Erythroblast (primary cell): ENCODE data around the gene KCNH1.

ENCODE experiments used
- DNase-seq, 2 experiments: peaks; one replicate each; lab custom pipeline; 2025; lab: John Stamatoyannopoulos, UW
- GATA1 ChIP-seq: IDR thresholded peaks from 2 replicates; pipeline ENCODE4 v1.6.1; 2011; ENCODE audit warnings: low read depth, mild to moderate bottlenecking, control low read depth, low read length, moderate library complexity
- POLR2A ChIP-seq: IDR thresholded peaks from 2 replicates; pipeline ENCODE4 v1.6.1; 2011; ENCODE audit warnings: mild to moderate bottlenecking, low read length

Gene KCNH1

DNA sequence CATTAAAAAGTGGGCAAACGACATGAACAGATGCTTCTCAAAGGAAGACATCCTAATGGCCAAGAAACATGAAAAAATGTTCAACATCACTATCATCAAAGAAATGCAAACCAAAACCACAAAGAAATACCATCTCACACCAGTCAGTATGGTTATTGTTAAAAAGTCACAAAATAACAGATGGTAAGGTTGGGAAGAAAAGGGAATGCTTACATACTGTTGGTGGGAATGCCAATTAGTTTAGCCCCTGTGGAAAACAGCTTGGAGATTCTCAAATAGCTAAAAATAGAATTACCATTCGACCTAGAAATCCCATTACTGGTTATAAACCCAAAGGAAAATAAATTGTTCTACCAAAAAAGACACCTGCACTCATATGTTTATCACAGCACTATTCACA, 369.4 kb downstream of the KCNH1 start:
- TF ChIP-seq POLR2A: no peak
- no peak for DNase-seq

DNA sequence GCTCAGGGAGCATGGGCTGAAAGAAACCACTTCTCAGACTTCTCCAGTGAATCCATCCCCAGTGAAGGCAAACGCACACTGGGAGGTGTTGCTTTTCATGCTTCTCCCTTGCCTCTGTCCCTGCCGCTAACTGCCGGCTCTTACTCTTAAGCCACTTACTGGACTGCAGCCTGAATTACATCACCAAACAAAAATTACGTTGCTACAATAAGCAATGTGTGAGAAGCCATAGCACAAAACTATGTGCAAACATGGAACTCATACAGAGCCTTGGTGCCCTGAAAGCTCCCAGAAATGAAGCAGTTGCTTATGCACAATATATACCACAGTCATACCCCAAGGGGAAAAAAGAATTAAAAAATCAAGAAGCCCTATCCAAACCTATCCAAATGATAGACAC, 375.2 kb downstream of the KCNH1 start:
- TF ChIP-seq GATA1: no peak
- TF ChIP-seq POLR2A: no peak
- no peak for DNase-seq

GRCh38 chr1:210758261-210758660, 375.7 kb downstream of the KCNH1 start:
- DNase-seq: no peak
- TF ChIP-seq POLR2A: no peak
- no peak for TF ChIP-seq GATA1

DNA sequence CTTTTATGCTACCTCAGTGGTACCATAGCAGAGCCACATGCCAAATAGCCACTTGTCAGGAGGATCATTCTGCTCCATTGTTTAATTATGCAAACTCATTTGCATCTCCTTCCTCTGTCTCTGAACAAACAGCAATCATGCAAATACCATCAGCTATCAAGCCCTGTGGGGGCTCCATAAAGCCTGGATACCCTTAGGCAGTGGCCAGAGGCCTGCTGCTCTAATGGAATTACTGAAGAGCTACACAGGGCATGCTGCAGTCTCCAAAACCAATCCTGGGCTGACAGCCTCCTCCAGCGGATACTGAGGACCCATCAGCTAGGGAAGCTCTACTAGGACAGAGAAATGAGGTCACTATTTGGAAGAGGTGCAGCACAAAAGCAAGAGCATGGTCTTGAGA, 376.3 kb downstream of the KCNH1 start:
- no peak for DNase-seq
- TF ChIP-seq POLR2A (no peak), GATA1 (no peak)

- no peak for DNase-seq
- TF ChIP-seq POLR2A (no peak), GATA1 (no peak)
Measured at GRCh38 chr1:210755991-210756659, 377.8 kb downstream of the KCNH1 start.

DNA sequence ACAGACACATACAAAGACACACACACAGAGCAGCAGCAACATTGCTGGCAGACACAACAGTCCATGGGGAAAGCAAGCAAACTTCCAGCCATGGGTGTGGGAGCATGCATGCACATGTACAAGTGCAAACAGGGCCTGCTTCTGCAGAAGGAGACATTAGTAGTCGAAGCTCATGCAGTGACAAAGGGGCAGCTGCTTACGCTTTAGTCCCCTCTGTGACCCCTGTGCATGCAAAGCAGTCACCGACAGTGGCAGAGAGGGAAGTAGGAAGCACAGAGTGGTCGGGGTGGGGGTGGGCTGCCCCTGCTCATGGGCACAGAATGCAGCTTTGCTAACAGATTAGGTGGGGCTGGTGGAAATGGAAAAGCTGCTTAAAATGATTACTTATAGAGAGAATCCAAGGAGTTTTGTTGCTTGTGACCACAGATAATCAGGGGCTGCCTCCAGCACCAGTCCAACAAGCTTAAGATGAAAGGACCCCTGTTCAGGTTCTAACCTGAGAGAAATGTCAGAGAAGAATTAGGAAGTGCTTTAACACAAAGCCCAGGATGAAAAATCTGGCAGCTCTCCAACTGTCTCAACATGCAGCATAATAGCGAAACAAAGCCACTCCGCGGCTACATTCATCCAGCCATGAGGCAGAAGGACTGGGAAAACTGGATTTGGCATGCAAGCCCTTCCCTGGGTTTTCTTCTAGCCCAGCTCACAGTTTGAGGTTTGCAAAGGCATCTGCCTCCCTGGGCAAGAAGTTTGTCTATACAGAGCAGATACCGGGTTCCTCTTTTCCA, 378.9 kb downstream of the KCNH1 start:
- TF ChIP-seq GATA1: no peak
- no peak for TF ChIP-seq POLR2A
- DNase-seq: no peak

- TF ChIP-seq GATA1 (no peak), POLR2A (no peak)
- DNase-seq: no peak
Measured at GRCh38 chr1:210751911-210752310, 382.0 kb downstream of the KCNH1 start.

DNA sequence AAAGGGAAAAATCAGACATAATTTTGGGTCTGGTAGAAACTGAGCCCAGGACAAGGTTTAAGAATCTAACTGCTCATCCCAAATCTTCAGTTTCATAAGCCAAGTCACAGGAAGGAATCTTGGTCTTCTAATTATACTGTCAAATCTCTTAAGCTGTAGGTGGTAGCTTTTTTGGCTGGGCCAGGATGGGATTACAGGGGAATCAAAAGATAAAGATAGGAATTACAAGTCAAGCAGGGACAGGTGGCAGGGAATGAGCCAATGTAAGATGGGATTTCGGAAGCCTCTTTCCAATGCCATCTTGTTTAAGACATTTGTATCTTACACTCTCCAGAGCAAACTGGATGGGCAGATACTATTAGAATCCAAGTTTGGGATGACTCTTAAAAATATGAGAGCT, 383.5 kb downstream of the KCNH1 start:
- DNase-seq: no peak
- no peak for TF ChIP-seq GATA1
- TF ChIP-seq POLR2A: no peak

- TF ChIP-seq GATA1: no peak
- TF ChIP-seq POLR2A: no peak
- DNase-seq: no peak
Measured at GRCh38 chr1:210748796-210749195, 385.2 kb downstream of the KCNH1 start.

- TF ChIP-seq GATA1: no peak
- no peak for TF ChIP-seq POLR2A
- no peak for DNase-seq
Measured at GRCh38 chr1:210747890-210748289, 386.1 kb downstream of the KCNH1 start.

- TF ChIP-seq POLR2A: no peak
- TF ChIP-seq GATA1: no peak
- no peak for DNase-seq
Measured at GRCh38 chr1:210747112-210747511, 386.8 kb downstream of the KCNH1 start.

DNA sequence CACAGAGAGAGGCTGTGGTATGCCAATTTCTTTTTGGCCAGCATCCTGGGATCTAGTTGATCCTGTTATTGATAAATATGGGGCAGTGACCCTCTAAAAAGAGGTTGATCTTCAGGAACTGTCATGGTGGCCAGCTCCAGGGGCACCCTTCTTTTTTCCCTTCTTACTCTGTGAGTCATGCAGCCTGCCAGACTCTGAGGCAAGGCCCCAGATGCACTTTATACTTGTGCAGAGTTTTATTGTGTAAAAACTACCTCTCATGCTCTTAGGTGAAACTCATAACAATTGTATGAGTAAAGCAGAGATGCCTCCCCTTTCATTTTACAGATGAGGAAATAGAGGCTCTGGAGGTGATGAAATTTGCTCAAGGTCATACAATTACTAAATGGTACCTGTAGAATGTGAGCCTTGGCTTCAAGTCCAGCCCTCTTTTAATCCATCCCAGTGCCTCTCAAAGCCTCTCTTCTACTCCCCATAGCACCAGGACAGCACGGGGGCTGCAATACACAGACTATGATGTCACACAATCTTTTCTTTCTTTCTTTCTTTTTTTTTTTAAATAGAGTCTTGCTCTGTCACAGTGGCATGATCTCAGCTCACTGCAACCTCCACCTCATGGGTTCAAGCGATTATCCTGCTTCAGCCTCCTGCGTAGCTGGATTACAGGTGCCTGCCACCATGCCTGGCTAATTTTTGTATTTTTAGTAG, 387.8 kb downstream of the KCNH1 start:
- DNase-seq: no peak
- TF ChIP-seq GATA1 (no peak), POLR2A (no peak)

DNA sequence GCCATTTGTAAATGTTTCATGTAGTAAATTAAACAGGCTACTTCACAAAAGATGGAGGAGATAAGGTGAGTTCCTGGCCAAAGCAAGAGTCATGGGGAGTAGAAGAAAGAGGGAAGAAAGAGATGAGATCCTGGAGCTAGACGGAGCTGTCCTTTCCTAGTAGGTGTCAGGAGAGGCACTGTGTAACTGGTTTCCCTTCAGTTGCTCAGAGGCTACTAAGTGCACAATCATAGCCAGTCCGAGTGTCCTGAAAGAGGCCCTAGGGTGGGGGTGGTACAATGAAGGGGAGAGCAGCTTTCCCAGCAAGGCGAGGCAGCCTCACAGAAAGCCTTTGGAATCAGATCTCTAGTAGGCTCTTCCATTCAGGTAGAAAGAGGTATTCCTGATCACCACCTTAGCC, 390.9 kb downstream of the KCNH1 start:
- no peak for TF ChIP-seq GATA1
- TF ChIP-seq POLR2A: no peak
- DNase-seq: no peak

DNA sequence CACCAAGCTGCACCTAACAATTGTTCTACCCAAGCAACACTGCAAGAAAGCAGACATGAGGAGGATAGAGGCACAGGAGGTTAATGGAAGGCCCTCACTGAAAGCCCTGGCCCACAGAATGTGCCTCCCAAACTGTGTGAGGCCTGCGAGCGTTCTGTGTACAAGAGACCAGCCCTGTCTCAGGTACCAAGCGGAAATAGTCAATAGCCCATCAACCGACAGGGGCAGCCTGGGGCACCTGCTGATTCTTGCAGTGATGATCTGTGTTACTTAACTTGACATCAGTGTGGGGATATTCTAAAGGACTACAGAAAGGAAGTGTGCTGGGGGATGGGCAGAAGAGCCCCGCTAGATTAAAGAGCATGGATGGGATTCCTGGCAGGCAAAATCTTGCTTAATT, 392.4 kb downstream of the KCNH1 start:
- no peak for DNase-seq
- TF ChIP-seq POLR2A (no peak), GATA1 (no peak)
